Spleen (tissue), 7 donors: Measurements from ENCODE around the gene LGMN.

Experiments
- POLR2A ChIP-seq, 3 donors: fragments of 450-650 bp; IDR thresholded peaks; one replicate each; pipeline ENCODE4 v1.5.1; 2017; ENCODE audit warnings: antibody characterized with exemption in 3 of 3, mild to moderate bottlenecking in 1 of 3
- POLR2AphosphoS5 ChIP-seq, 3 donors: sonication (generic); formaldehyde crosslinking; IDR thresholded peaks; one replicate each; pipeline ENCODE4 v1.5.1; 2017; ENCODE audit warnings: antibody characterized with exemption in 3 of 3
- TF ChIP-seq, protein P1 (sequence below), 11 experiments: fragments of 200-600 bp in 7 of 11; fragments of 450-650 bp in 4 of 11; sonication (generic) in 4 of 11; IDR thresholded peaks in 8 of 11; conservative IDR thresholded peaks in 3 of 11; 1 replicate in 7 of 11; 2 replicates in 4 of 11; pipeline versions ENCODE4 v1.4.0 to v1.8.0; 2016 to 2021; ENCODE audit warnings: antibody characterized with exemption in 11 of 11, inconsistent platforms in 4 of 11, mild to moderate bottlenecking in 1 of 11
- donor health status: DM: no; HTN: no; CAD: no; lungs with moderate emphysema.
- donor health status: DM: no; HTN: no; CAD: no.
- donor health status: DM: no; HTN: no; CAD: no.

DNA sequence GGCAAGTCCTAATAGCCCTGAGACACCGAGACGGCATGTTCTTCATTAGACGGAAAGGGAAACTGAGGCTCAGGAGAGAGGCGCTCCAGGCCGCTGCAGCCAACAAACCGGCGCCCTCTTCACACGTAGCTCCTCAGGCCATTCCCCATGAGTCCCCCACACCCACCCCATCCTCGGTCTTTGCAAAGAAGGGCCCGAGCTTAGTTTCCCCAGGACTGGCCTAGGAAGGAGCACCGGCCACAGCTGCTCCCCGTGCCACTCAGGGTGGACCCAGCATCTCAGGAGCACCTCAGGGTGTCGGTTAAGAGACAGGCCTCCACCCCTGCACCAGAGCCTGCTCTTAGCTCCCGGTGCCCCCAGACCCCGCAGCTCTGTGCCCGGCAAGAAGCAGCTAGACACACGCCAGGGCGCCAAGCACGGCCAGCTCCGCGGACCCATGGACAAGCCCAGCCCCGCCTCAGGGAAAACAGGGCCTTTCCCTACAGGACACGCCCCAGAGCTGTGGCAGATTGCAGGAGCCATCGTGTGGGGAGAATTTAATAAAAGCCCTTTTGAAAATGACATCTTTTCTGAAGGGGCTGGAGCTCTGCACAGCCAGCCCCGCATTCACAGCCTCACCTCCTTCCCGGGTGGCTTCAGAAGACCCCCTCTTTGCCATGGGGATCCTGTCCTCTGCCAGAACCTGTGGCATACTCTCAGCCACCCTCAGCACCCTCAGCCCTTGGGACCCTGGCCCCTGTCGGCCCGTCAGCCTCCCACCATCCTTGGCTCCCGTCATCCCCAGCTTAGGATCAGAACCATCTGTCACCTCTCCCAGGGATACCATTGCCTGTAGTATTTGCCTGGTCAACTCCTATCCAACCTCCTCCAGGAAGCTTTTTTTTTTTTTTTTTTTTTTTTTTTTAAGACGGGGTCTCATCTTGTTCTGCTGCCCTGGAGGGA is 59.7 kb downstream of the LGMN start:
- peak in 1 of 3 donors; percentile 72 for TF ChIP-seq POLR2AphosphoS5 (IDR thresholded peaks at IDR 0.05)
- TF ChIP-seq, protein P1, sequence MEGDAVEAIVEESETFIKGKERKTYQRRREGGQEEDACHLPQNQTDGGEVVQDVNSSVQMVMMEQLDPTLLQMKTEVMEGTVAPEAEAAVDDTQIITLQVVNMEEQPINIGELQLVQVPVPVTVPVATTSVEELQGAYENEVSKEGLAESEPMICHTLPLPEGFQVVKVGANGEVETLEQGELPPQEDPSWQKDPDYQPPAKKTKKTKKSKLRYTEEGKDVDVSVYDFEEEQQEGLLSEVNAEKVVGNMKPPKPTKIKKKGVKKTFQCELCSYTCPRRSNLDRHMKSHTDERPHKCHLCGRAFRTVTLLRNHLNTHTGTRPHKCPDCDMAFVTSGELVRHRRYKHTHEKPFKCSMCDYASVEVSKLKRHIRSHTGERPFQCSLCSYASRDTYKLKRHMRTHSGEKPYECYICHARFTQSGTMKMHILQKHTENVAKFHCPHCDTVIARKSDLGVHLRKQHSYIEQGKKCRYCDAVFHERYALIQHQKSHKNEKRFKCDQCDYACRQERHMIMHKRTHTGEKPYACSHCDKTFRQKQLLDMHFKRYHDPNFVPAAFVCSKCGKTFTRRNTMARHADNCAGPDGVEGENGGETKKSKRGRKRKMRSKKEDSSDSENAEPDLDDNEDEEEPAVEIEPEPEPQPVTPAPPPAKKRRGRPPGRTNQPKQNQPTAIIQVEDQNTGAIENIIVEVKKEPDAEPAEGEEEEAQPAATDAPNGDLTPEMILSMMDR (IDR thresholded peaks at IDR 0.05 in 8 of 11, conservative IDR thresholded peaks at IDR 0.05 in 3 of 11) = no peak
- no peak for TF ChIP-seq POLR2A (IDR thresholded peaks at IDR 0.05)
